Nephron progenitor cell (in vitro differentiated cells): ENCODE measurements around the gene TSFM.

Experiments used
- DNase-seq: peaks from one replicate; pipeline ENCODE4 v3.0.0; 2021
- H3K27ac Mint-ChIP-seq: 2 replicates; pipeline ENCODE4 v1.8.0; 2021; ENCODE audit warnings: mild to moderate bottlenecking, moderate library complexity, mixed read lengths
- H3K27me3 Mint-ChIP-seq: 2 replicates; pipeline ENCODE4 v1.8.0; 2021; ENCODE audit warnings: mild to moderate bottlenecking, low read depth, mixed read lengths; ENCODE audit not compliant: poor library complexity
- H3K36me3 Mint-ChIP-seq: 2 replicates; pipeline ENCODE4 v1.8.0; 2021; ENCODE audit warnings: low read depth, mixed read lengths
- H3K4me1 Mint-ChIP-seq: 2 replicates; pipeline ENCODE4 v1.8.0; 2021; ENCODE audit warnings: mixed read lengths
- H3K4me3 Mint-ChIP-seq: 2 replicates; pipeline ENCODE4 v1.8.0; 2021; ENCODE audit warnings: mild to moderate bottlenecking, moderate library complexity, mixed read lengths
- H3K9me3 Mint-ChIP-seq: 2 replicates; pipeline ENCODE4 v1.8.0; 2021; ENCODE audit warnings: mild to moderate bottlenecking, moderate library complexity, mixed read lengths
- CTCF ChIP-seq: fragments of 200-600 bp; sonication (generic); IDR thresholded peaks from 2 replicates; pipeline ENCODE4 v1.5.0; 2021; ENCODE audit warnings: antibody characterized with exemption

The TSFM gene

GRCh38 chr12:57845478-57846284, 63.1 kb downstream of the TSFM start:
- H3K27me3 Mint-ChIP-seq: peaks cover 3% of the 10 kb centered on the region
- H3K4me1 Mint-ChIP-seq: peaks cover 71% of the 10 kb centered on the region
- peak overlapping the region; percentile 92 for H3K4me3 Mint-ChIP-seq
- no peaks in the 10 kb centered on the region for H3K9me3 Mint-ChIP-seq
- peak; percentile 79 for DNase-seq
- TF ChIP-seq CTCF: no peak
- no peaks in the 10 kb centered on the region for H3K36me3 Mint-ChIP-seq
- peak overlapping the region; percentile 83 for H3K27ac Mint-ChIP-seq

- Mint-ChIP-seq H3K27ac (peak overlapping the region; percentile 51), H3K4me1 (peaks cover 71% of the 10 kb centered on the region), H3K36me3 (no peaks in the 10 kb centered on the region), H3K9me3 (no peaks in the 10 kb centered on the region), H3K27me3 (peaks cover 3% of the 10 kb centered on the region), H3K4me3 (peak overlapping the region; percentile 83)
- no peak for DNase-seq
- no peak for TF ChIP-seq CTCF
Measured at GRCh38 chr12:57846285-57846576, 63.6 kb downstream of the TSFM start.

GRCh38 chr12:57846577-57847319, 64.2 kb downstream of the TSFM start, which contains the start of gene CTDSP2:
TSS of gene CTDSP2 (minus strand) at chr12:57846729. CDS start at chr12:57846435, 294 bp downstream.
- Mint-ChIP-seq H3K36me3 (no peaks in the 10 kb centered on the region), H3K27ac (peak within 1 kb of the TSS; percentile 85), H3K27me3 (peaks cover 3% of the 10 kb centered on the region), H3K4me3 (peak within 1 kb of the TSS; percentile 92), H3K4me1 (peaks cover 71% of the 10 kb centered on the region), H3K9me3 (no peaks in the 10 kb centered on the region)
- peak; percentile 100 for DNase-seq
- TF ChIP-seq CTCF: no peak
